Uterus (tissue), 2 donors: Measurements from ENCODE around the gene MCMBP.

Experiments
- CTCF ChIP-seq, 4 experiments: fragments of 200-600 bp in 2 of 4; fragments of 450-650 bp in 2 of 4; sonication (generic) in 2 of 4; IDR thresholded peaks; one replicate each; pipeline ENCODE4 v1.5.1; 2016 to 2019; ENCODE audit warnings: antibody characterized with exemption in 4 of 4, mild to moderate bottlenecking in 2 of 4, moderate library complexity in 1 of 4
- POLR2A ChIP-seq, 2 donors: fragments of 450-650 bp; IDR thresholded peaks; one replicate each; pipeline ENCODE4 v1.6.1; 2016; ENCODE audit warnings: antibody characterized with exemption in 2 of 2, mild to moderate bottlenecking in 1 of 2, moderate library complexity in 1 of 2

GRCh38 chr10:119832951-119833350, 39.7 kb downstream of the MCMBP start:
- no peak for TF ChIP-seq CTCF (IDR thresholded peaks at IDR 0.05)
- no peak for TF ChIP-seq POLR2A (IDR thresholded peaks at IDR 0.05)
